Activated CD4-positive, alpha-beta T cell treated with anti-CD3 and anti-CD28 coated beads, Interleukin-2, Interleukin-6, amounts not matched to agents 100 ng/mL and 50 ng/mL, durations not matched to agents 16 hours and 8 hours (primary cell): ENCODE measurements around the gene NR2C1.

Experiments used
- DNase-seq: peaks from one replicate; pipeline ENCODE4 v3.0.0-alpha.2; 2020

Gene NR2C1

DNA sequence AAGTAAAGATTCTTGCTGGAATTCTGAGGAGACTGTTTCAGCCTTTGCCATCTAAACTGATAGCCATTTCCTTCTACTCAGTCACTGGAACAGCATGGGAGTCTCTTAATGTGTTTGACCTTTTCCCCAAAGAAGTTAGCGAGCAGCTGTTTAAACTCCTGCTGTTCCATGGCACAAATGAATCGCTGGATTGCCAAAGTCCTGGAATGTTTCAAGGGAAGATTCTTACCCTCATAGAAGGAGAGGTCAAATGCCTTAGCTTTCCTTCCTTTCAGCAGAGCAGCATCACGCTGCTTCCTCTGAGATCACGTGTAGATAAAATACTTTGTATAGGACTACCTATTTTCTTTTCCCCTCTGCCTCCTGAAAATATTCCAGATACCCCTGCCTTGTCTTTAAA, 10.5 kb upstream of the NR2C1 start:
- DNase-seq = no peak

- no peak for DNase-seq
Measured at GRCh38 chr12:95083471-95083870, 10.1 kb upstream of the NR2C1 start.

DNA sequence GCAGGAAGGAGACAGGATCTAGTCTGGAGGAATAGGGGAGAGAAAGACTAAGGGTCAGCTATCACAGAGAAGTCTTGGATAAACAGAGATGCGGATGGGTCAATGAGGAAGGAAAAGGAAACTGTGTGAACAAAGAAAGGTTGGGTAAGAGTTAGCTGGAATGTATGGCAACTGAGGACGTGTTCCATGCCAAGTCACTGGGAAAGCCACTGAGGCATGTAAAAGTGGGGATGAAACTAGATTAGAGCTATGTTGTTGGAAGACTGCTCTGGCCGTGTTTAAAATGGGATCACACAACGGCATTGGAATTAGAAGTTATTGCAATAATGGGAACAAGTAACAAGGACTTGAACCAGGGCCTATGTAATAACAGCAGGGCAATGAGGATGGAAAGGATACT, 3.9 kb upstream of the NR2C1 start:
- DNase-seq = no peak

- DNase-seq = no peak
Measured at GRCh38 chr12:95074766-95075165, 1.3 kb upstream of the NR2C1 start.

GRCh38 chr12:95073698-95074520, 491 bp upstream of the NR2C1 start:
- DNase-seq = no peak

- no peak for DNase-seq
Measured at GRCh38 chr12:95070378-95070777, 3.0 kb downstream of the NR2C1 start.

GRCh38 chr12:95066091-95066855, 7.1 kb downstream of the NR2C1 start:
- DNase-seq = no peak

- no peak for DNase-seq
Measured at GRCh38 chr12:95060951-95061350, 12.5 kb downstream of the NR2C1 start.

DNA sequence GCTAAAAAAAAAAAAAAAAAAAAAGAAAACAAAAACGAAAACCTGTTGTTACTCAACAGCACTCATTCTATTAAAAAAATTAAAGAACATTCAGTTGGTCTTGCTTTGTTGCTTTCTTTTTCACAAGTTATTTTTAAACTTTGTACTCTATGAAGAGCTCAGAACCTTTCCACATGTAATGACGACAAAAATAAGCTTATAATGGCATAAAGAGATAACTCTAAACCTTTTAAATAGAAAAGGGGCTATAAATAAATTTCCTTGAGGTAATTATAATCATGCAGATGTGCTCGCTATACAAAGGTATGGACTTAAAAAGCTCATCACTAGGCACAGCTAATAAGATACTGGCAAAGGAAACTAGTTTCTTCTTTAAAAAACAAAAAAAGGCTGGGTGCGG, 13.4 kb downstream of the NR2C1 start:
- DNase-seq = no peak

DNA sequence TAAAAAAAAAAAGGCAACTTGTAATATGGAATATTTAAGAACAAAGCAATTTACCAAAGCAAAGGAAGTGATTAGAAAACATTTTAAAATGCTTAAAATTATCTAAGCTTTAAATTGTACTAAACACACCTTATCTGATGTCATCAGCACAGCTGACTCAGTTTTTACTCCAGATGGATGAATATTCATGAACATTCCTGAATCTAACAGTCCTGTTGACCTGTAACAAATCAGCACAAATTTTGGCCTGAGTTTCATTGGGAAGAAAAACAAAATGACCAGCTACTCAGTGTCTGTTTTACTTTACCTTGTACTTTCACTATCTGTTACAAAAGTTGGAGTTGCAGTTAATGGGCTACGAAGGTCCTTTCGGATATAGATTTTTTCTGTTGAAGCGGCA, 16.0 kb downstream of the NR2C1 start:
- DNase-seq = no peak

GRCh38 chr12:95055057-95055456, 18.4 kb downstream of the NR2C1 start:
- no peak for DNase-seq

GRCh38 chr12:95054206-95054605, 19.2 kb downstream of the NR2C1 start:
- no peak for DNase-seq

GRCh38 chr12:95051241-95051640, 22.2 kb downstream of the NR2C1 start:
- no peak for DNase-seq

DNA sequence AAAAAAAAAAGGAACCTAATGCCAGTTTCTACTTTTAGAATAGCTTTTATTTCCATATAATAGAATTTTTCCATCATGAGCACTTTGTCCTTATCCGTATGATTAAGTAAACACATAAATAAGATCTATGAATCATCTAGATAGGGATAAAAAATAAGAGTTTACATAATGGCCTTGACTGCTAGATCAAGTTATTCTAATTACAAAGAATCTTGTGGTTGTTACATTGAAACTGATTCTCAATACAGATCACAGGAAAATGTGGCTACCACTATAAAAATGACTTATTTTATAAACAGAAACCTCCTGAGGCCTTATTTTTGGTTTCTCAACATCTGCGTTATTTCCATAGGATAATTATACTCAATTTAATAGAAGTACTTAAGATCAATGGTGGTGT, 35.5 kb downstream of the NR2C1 start:
- DNase-seq = no peak

- no peak for DNase-seq
Measured at GRCh38 chr12:95034750-95035149, 38.7 kb downstream of the NR2C1 start.

- DNase-seq = no peak
Measured at GRCh38 chr12:95022477-95022876, 50.9 kb downstream of the NR2C1 start.

- no peak for DNase-seq
Measured at GRCh38 chr12:95017482-95017881, 55.9 kb downstream of the NR2C1 start.

DNA sequence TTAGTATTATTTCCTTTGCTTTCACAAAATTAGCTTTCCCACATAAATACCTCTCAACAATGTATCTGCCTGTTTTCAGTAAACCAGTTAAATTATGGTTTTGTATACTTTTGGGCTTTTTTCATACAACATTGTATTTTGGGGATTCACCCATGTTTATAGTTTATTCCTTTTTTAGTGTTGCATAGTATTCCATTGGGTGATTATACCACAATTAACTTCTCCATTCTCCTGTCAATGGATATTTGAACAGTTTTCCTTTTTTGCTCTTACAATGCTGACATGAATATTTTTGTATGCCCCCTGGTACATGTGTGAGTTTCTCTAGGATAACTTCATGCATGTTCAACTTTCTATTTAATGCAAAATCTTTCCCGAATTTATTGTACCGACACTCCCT, 57.3 kb downstream of the NR2C1 start:
- DNase-seq = no peak

DNA sequence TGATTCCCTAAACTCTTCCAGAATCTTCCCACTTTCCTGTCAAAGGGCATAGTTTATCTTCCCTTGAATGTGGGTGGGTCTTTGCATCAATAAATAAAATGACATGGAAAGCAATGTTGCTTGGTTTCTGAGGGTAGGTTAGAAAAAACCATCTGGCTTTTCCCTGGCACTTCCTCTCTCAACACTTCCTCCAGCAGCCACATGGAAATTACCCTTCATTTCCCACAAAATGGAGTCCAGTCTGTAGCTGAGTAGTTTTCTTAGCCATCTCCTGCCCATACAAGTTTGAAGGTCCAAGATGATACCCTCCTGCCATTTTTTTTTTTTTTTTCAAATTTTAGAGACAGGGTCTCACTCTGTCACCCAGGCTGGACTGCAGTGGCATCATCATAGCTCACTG, 58.9 kb downstream of the NR2C1 start:
- no peak for DNase-seq

GRCh38 chr12:95006206-95006605, 67.2 kb downstream of the NR2C1 start:
- no peak for DNase-seq

DNA sequence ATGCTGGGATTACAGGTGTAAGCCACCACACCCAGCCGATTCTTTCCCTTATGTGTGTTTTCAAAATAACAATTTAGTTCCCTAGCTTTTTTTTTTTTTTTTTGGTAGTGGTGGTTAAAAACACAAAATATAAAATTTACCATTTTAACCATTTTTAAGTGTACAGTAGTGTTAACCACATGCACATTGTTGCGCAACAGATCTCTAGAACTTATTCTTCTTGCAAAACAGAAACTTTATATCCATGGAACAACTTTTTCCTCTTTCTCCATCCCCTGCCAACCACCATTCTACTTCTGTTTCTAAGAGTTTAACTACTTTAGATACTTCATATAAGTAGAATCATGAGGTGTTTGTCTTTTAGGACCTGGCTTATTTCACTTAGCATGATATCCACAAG, 68.8 kb downstream of the NR2C1 start:
- no peak for DNase-seq

DNA sequence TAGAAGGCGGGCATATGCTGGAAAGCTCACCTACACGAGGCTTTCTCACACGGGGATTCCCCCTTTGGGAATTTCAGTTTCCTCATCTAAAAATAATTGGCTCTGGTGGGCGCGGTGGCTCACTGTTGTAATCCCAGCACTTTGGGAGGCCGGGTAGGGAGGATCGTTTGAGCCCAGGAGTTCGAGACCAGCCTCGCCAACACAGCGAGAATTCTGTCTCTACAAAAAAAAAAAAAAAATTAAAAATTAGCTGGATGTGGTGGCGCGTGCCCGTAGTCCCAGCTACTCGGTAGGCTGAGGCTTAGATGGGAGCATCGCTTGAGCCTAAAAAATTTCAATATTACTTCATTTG, 69.5 kb downstream of the NR2C1 start:
- no peak for DNase-seq

DNA sequence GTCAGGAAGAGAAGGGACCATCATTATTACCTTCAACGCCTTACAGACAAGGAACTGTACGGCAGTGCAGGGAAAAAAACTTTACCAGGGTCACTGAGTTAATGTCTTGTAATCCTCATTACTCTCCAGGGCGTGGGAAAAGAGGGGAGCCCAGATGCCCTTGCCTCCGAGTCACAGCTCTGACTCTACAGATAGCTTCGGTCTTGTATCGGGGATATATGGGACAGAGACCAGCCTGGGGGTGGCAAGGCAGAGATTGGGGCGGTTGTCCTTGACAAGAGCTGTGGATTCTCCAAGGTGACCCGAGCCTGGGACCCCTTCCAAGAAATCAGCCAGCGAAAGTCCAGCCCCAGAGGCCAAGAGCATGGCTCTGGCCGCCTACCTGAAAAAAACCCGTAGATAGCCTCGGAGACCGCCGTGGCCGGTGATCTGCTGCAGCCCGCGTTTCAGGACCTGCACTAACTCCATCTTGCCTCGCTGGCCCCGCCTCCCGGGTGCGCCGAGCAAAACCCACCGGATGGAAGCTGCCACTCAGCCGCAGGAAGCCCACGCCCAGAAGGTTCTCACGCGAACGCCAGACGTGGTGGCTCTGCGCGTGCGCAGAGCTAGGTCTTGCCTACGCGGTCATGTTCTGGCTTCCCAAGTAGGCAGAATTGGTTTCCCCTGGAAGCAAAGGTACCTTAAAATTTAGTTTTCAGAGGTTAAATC, 70.1 kb downstream of the NR2C1 start, which contains the start of gene NDUFA12:
Gene NDUFA12, minus strand, starts transcription at position 485 of the 708 bp plus-strand sequence. Its CDS starts 17 bp downstream, at position 468.
- peak; percentile 97 for DNase-seq

DNA sequence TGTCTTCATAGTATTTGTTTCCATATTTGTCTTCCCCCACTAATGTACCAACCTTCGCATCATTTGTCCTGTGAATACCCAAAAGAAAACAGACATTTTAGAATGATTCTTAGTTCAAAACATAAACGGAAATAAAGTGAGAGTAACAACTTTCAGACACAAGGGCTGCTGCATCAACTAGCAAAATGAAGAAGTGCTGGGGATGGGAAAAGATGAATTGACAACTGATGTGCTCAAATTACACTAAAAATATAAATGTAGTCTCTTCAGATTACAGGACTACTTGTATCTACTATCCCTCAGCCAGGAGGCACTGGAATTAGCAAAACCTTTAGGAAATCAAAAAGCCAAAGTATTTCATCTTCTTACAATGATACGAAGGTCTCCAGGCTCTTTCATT, 70.7 kb downstream of the NR2C1 start:
- no peak for DNase-seq
